SU-DHL-6 (cell line): ENCODE measurements around the gene ARHGAP26.

Source experiments
- H2AFZ ChIP-seq: fragments of 200-600 bp; sonication (generic); 2 replicates; pipeline ENCODE4 v1.6.1; 2014; ENCODE audit warnings: low read depth, mild to moderate bottlenecking, moderate library complexity, mixed read lengths, antibody characterized with exemption, low read length; ENCODE audit not compliant: severe bottlenecking
- H3F3A ChIP-seq: fragments of 200-600 bp; shearing (Covaris generic); 2 replicates; pipeline ENCODE4 v1.6.0; 2016; ENCODE audit warnings: antibody characterized with exemption, mild to moderate bottlenecking; ENCODE audit not compliant: insufficient read depth
- H3K27ac ChIP-seq: fragments of 200-600 bp; sonication (generic); 2 replicates; pipeline ENCODE4 v1.5.1; 2016; ENCODE audit warnings: low read depth, mild to moderate bottlenecking, low read length, moderate library complexity, mixed read lengths
- H3K27me3 ChIP-seq: fragments of 200-600 bp; sonication (generic), shearing (Covaris generic); 2 replicates; pipeline ENCODE4 v1.6.0; 2014; ENCODE audit warnings: mild to moderate bottlenecking, low read length
- H3K36me3 ChIP-seq: fragments of 200-600 bp; sonication (generic); 2 replicates; pipeline ENCODE4 v1.6.1; 2014; ENCODE audit warnings: mild to moderate bottlenecking, low read length, mixed read lengths
- H3K4me2 ChIP-seq: fragments of 300-600, 200-600 bp; shearing (Covaris generic), sonication (generic); 2 replicates; pipeline ENCODE4 v1.6.0; 2014; ENCODE audit warnings: low read length, low read depth, mild to moderate bottlenecking; ENCODE audit not compliant: poor library complexity, severe bottlenecking
- H3K4me3 ChIP-seq: fragments of 200-600 bp; sonication (generic); 2 replicates; pipeline ENCODE4 v1.5.1; 2014; ENCODE audit warnings: antibody characterized with exemption, low read length, mild to moderate bottlenecking, mixed read lengths; ENCODE audit not compliant: insufficient read depth, poor library complexity, severe bottlenecking
- H3K79me2 ChIP-seq: fragments of 200-600 bp; sonication (generic); 2 replicates; pipeline ENCODE4 v1.6.1; 2014; ENCODE audit warnings: mild to moderate bottlenecking, low read length, moderate library complexity; ENCODE audit not compliant: insufficient read depth
- H3K9ac ChIP-seq: fragments of 200-600 bp; sonication (generic); 2 replicates; pipeline ENCODE4 v1.7.0; 2014; ENCODE audit warnings: mild to moderate bottlenecking, low read length
- H3K9me2 ChIP-seq: fragments of 200-600 bp; sonication (generic); replicated peaks from 2 replicates; pipeline ENCODE4 v1.6.1; 2014; ENCODE audit warnings: low read length; ENCODE audit not compliant: insufficient read depth
- H3K9me3 ChIP-seq: fragments of 200-600 bp; sonication (generic); 2 replicates; pipeline ENCODE4 v1.6.1; 2014; ENCODE audit warnings: low read length, mixed read lengths; ENCODE audit not compliant: insufficient read depth
- H4K20me1 ChIP-seq: fragments of 200-600 bp; sonication (generic); 2 replicates; pipeline ENCODE4 v1.6.1; 2014; ENCODE audit warnings: low read depth, mild to moderate bottlenecking, antibody characterized with exemption, low read length, moderate library complexity, mixed read lengths
- CTCF ChIP-seq: fragments of 200-600 bp; sonication (generic); IDR thresholded peaks from one replicate; pipeline ENCODE4 v1.5.1; 2017; ENCODE audit warnings: antibody characterized with exemption, mild to moderate bottlenecking, low read length, moderate library complexity; ENCODE audit not compliant: insufficient read depth, poor library complexity, severe bottlenecking
- EZH2phosphoT487 ChIP-seq: fragments of 200-600 bp; sonication (generic), shearing (Covaris generic); conservative IDR thresholded peaks from 2 replicates; pipeline ENCODE4 v1.6.1; 2018; ENCODE audit warnings: mild to moderate bottlenecking, antibody characterized with exemption, low read length, moderate library complexity, mixed read lengths

ARHGAP26 gene

GRCh38 chr5:143053780-143054179 lies 283.6 kb downstream of the ARHGAP26 start:
- H3K9ac ChIP-seq, result no peak overlapping the region
- H3K36me3 ChIP-seq, result no peaks in the 10 kb centered on the region
- no peak overlapping the region for H3K4me3 ChIP-seq
- H3K9me2 ChIP-seq, result no peaks in the 10 kb centered on the region
- no peak for TF ChIP-seq CTCF
- H3K9me3 ChIP-seq, result no peaks in the 10 kb centered on the region
- no peak overlapping the region for H3K27ac ChIP-seq
- H3K27me3 ChIP-seq, result no peaks in the 10 kb centered on the region
- no peak overlapping the region for H3K4me2 ChIP-seq
- H3F3A ChIP-seq, result no peaks in the 10 kb centered on the region
- H2AFZ ChIP-seq, result no peak overlapping the region
- H4K20me1 ChIP-seq, result no peaks in the 10 kb centered on the region
- no peaks in the 10 kb centered on the region for H3K79me2 ChIP-seq

- H3K4me2 ChIP-seq, result no peak overlapping the region
- no peak for TF ChIP-seq EZH2phosphoT487
- no peak for TF ChIP-seq CTCF
- H2AFZ ChIP-seq, result no peak overlapping the region
- H3K9ac ChIP-seq, result no peak overlapping the region
- H3K79me2 ChIP-seq, result no peaks in the 10 kb centered on the region
- H3K4me3 ChIP-seq, result no peak overlapping the region
- no peaks in the 10 kb centered on the region for H3F3A ChIP-seq
- H3K27ac ChIP-seq, result no peak overlapping the region
- no peaks in the 10 kb centered on the region for H3K36me3 ChIP-seq
- H4K20me1 ChIP-seq, result no peaks in the 10 kb centered on the region
- H3K9me2 ChIP-seq, result no peaks in the 10 kb centered on the region
- no peaks in the 10 kb centered on the region for H3K27me3 ChIP-seq
- no peaks in the 10 kb centered on the region for H3K9me3 ChIP-seq
These were observed 284.3 kb downstream of the ARHGAP26 start for GRCh38 chr5:143054480-143054941.

GRCh38 chr5:143055596-143056338 lies 285.6 kb downstream of the ARHGAP26 start:
- TF ChIP-seq CTCF (no peak), EZH2phosphoT487 (no peak)
- H3K4me2 ChIP-seq, result no peak overlapping the region
- H3K27me3 ChIP-seq, result no peaks in the 10 kb centered on the region
- H3K9me2 ChIP-seq, result no peaks in the 10 kb centered on the region
- no peaks in the 10 kb centered on the region for H3F3A ChIP-seq
- H3K9me3 ChIP-seq, result no peaks in the 10 kb centered on the region
- no peak overlapping the region for H2AFZ ChIP-seq
- H3K4me3 ChIP-seq, result no peak overlapping the region
- no peak overlapping the region for H3K9ac ChIP-seq
- no peaks in the 10 kb centered on the region for H4K20me1 ChIP-seq
- no peak overlapping the region for H3K27ac ChIP-seq
- no peaks in the 10 kb centered on the region for H3K79me2 ChIP-seq
- H3K36me3 ChIP-seq, result no peaks in the 10 kb centered on the region
